Testis (tissue), 2 donors: ENCODE data around the gene ZGPAT.

Source experiments
- CTCF ChIP-seq, 3 experiments: fragments of 450-650 bp in 2 of 3; fragments of 200-600 bp in 1 of 3; sonication (generic) in 1 of 3; IDR thresholded peaks; one replicate each; pipeline ENCODE4 v1.5.1; 2016 to 2019; ENCODE audit warnings: antibody characterized with exemption in 3 of 3, mild to moderate bottlenecking in 2 of 3, moderate library complexity in 1 of 3
- POLR2A ChIP-seq: fragments of 450-650 bp; IDR thresholded peaks from one replicate; pipeline ENCODE4 v1.6.1; 2017; ENCODE audit warnings: antibody characterized with exemption, mild to moderate bottlenecking, moderate library complexity

DNA sequence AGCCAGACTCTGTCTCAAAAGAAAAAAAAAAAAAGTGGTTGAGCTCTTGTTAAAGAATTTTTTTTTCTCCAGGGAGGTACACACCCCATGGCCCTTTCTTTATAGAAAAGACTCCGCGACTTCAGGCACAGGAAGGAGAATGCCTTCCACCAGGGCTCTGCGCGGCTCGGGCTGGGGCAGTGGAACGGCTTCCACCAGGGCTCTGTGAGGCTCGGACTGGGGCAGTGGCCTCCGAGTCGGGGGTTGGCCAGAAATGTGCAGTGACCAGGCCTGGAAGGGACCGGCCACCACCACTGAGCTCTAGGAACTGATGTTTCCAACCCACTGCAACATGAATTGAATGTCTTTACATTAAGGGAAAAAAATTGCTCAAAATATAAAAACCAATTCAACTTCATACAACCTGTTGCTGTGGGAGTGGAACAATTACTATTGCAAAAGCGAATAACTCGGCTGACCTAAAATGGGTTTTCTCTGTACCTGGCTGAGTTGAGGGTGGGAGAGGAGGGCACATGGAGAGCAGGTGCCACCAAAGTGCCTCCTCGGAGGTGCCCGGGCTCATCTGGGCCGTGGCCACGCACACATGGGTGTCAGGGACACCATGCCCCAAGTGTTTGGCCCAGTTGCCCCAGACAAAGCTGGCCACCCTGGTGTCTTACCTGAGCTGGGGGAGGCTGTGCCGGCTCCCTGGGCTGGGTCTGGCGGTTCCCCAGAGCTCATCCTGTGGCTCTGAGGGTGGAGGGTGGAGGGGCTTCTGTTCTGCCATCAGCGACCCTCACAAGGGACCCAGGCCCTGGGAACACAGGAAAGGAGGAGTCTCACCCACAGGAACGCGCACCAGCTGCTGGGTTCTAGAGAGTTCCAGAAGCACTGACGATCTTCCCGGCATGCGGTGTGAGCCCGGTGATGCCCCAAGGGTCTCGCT lies 61.0 kb downstream of the ZGPAT start:
- TF ChIP-seq CTCF (IDR thresholded peaks at IDR 0.05) (no peak), POLR2A (no peak)
